Esophagus muscularis mucosa (tissue), 3 donors: ENCODE data around the gene TMCC3.

Experiments
- POLR2A ChIP-seq: fragments of 450-650 bp; IDR thresholded peaks from one replicate; pipeline ENCODE4 v1.6.1; 2017; ENCODE audit warnings: antibody characterized with exemption, moderate library complexity, mild to moderate bottlenecking, low read depth
- POLR2AphosphoS5 ChIP-seq, 2 donors: sonication (generic); formaldehyde crosslinking; IDR thresholded peaks; one replicate each; pipeline ENCODE4 v1.6.1; 2017; ENCODE audit warnings: antibody characterized with exemption in 2 of 2
- TF ChIP-seq, protein P1 (sequence below), 3 experiments: fragments of 200-600 bp in 2 of 3; fragments of 450-650 bp in 1 of 3; sonication (generic) in 2 of 3; IDR thresholded peaks; one replicate each; pipeline ENCODE4 v1.5.1; 2017 to 2019; ENCODE audit warnings: antibody characterized with exemption in 3 of 3, mild to moderate bottlenecking in 2 of 3, moderate library complexity in 1 of 3

DNA sequence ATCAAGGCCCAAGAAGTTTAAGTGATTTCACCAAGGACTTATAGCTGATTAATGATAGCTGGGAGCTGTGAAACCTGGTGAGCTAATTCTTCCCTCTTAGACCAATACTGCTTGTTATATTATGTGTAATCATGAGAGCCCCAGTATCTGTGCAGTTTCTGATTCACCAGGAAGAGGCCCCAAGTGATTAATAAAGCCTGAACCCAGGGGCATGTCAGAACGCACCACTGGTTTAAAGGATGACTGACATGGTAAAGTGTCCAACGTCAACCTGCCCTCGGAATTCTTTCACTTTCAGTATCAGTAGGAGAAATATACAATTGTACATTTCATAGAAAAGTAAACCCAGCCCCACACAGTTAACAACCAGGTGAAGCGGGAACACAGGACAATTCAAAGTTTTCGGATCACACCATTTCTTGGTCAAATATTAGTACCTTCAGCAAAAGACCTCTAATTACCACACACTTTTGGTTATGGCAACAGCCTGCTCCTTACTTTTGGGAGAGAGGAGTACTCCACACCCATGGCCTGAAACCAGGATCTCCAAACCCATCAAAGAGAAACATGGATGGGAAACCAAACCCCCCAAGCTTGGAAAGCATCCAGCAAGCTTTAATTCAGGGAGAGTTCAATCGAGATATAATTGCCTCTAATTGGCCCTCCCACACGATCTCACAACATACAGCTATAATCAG is 28.5 kb downstream of the TMCC3 start:
- TF ChIP-seq, protein P1, sequence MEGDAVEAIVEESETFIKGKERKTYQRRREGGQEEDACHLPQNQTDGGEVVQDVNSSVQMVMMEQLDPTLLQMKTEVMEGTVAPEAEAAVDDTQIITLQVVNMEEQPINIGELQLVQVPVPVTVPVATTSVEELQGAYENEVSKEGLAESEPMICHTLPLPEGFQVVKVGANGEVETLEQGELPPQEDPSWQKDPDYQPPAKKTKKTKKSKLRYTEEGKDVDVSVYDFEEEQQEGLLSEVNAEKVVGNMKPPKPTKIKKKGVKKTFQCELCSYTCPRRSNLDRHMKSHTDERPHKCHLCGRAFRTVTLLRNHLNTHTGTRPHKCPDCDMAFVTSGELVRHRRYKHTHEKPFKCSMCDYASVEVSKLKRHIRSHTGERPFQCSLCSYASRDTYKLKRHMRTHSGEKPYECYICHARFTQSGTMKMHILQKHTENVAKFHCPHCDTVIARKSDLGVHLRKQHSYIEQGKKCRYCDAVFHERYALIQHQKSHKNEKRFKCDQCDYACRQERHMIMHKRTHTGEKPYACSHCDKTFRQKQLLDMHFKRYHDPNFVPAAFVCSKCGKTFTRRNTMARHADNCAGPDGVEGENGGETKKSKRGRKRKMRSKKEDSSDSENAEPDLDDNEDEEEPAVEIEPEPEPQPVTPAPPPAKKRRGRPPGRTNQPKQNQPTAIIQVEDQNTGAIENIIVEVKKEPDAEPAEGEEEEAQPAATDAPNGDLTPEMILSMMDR (IDR thresholded peaks at IDR 0.05) = no peak
- no peak for TF ChIP-seq POLR2AphosphoS5 (IDR thresholded peaks at IDR 0.05)
- TF ChIP-seq POLR2A = no peak
